ENCODE data around the gene PDE4D. TPM values are rescaled to one million over a fixed set of nuclear protein-coding genes. Genes with fewer than 3 reads are reported as not detected.

PDE4D gene
- total RNA-seq, 1 donor from 2014 or later, result 44.8 TPM

- no peaks in the 10 kb centered on the region for H3K27me3 ChIP-seq
- no peaks in the 10 kb centered on the region for H3K4me1 ChIP-seq
- no peak overlapping the region for H3K4me3 ChIP-seq
- DNase-seq (ENCODE audit: low spot score in 2 of 2), result no peak
- intact Hi-C loops (cut with DNase I), result no loop called here
- H3K36me3 ChIP-seq, result no peaks in the 10 kb centered on the region
- TF ChIP-seq, protein P1, sequence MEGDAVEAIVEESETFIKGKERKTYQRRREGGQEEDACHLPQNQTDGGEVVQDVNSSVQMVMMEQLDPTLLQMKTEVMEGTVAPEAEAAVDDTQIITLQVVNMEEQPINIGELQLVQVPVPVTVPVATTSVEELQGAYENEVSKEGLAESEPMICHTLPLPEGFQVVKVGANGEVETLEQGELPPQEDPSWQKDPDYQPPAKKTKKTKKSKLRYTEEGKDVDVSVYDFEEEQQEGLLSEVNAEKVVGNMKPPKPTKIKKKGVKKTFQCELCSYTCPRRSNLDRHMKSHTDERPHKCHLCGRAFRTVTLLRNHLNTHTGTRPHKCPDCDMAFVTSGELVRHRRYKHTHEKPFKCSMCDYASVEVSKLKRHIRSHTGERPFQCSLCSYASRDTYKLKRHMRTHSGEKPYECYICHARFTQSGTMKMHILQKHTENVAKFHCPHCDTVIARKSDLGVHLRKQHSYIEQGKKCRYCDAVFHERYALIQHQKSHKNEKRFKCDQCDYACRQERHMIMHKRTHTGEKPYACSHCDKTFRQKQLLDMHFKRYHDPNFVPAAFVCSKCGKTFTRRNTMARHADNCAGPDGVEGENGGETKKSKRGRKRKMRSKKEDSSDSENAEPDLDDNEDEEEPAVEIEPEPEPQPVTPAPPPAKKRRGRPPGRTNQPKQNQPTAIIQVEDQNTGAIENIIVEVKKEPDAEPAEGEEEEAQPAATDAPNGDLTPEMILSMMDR (IDR thresholded peaks at IDR 0.05), result no peak
- no peaks in the 10 kb centered on the region for H3K9me3 ChIP-seq
- H3K27ac ChIP-seq, result no peak overlapping the region
Measured at GRCh38 chr5:58985759-58986158, 907.8 kb downstream of the PDE4D start.

DNA sequence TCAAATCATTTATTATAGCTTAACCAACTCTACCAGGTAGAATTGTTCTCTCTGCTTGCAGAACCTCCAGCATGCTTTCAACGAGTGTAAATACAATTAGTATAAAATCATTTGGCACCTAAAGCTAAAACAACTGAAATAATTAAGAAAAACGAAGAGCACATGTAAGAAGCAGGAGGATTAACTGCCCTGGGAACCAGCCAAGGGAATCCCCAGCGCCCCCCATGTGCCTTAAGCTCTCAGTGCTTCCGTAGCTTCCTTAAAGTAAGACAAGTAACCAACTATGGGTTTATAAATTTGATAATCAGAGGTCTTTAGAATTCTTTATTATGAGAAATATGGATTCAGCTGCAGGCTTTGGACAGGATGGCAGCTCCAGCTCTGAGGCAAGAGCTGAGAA lies 908.2 kb downstream of the PDE4D start:
- H3K4me1 ChIP-seq, result no peaks in the 10 kb centered on the region
- TF ChIP-seq, protein P1 (IDR thresholded peaks at IDR 0.05), result no peak
- DNase-seq (ENCODE audit: low spot score in 2 of 2), result no peak
- H3K9me3 ChIP-seq, result no peaks in the 10 kb centered on the region
- intact Hi-C loops (cut with DNase I), result no loop called here
- no peak overlapping the region for H3K4me3 ChIP-seq
- H3K27me3 ChIP-seq, result no peaks in the 10 kb centered on the region
- no peaks in the 10 kb centered on the region for H3K36me3 ChIP-seq
- no peak overlapping the region for H3K27ac ChIP-seq

GRCh38 chr5:58983526-58984452 lies 909.7 kb downstream of the PDE4D start:
- Histone ChIP-seq H3K36me3 (no peaks in the 10 kb centered on the region), H3K27ac (no peak overlapping the region), H3K4me1 (no peaks in the 10 kb centered on the region), H3K4me3 (no peak overlapping the region), H3K9me3 (no peaks in the 10 kb centered on the region), H3K27me3 (no peaks in the 10 kb centered on the region)
- intact Hi-C loops (cut with DNase I), result no loop called here
- TF ChIP-seq, protein P1 (IDR thresholded peaks at IDR 0.05), result no peak
- no peak for DNase-seq (ENCODE audit: low spot score in 2 of 2)

DNA sequence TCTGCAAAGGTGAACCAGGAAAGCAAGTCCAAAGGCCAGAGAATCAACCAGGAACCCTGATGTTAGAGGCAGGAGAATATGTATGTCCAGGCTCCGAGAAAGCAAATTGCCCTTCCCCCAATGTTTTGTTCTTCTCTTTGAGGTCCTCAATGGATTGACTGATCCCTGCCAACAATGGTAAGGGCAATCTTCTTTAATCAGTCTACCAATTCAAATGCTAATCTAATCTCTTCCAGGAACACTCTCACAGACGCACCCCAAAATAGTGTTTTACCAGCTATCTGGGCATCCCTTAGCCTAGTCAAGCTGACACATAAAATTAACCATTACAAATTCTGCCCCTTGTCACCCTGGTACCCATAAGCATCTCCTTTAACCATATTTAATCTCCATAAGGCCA lies 912.6 kb downstream of the PDE4D start:
- intact Hi-C loops (cut with DNase I), result no loop called here

DNA sequence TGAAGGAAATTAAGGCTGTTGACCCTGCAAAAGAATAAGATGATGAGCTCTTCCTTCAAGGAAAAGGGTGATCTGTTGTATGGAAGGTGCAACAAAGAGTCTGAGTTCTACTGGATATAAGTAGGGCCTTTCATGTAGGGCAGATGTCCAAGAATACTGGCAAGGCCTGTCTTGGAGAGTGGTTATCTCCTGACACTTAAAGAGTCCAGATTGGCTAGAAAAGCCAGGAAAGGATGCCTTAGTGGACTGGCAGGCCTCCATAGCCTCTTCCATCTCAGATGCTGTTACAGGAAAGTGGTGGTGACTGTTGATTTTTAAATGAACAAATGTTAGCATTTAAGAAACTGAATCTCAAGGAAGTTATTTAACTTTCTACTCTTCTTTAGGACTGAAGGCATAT lies 914.4 kb downstream of the PDE4D start:
- Histone ChIP-seq H3K4me1 (no peaks in the 10 kb centered on the region), H3K27me3 (no peaks in the 10 kb centered on the region), H3K9me3 (no peaks in the 10 kb centered on the region), H3K27ac (no peak overlapping the region), H3K4me3 (no peak overlapping the region), H3K36me3 (peaks cover 5 to 11% of the 10 kb centered on the region in 2 donors)
- DNase-seq (ENCODE audit: low spot score in 2 of 2), result no peak
- TF ChIP-seq, protein P1 (IDR thresholded peaks at IDR 0.05), result no peak
- intact Hi-C loops (cut with DNase I), result no loop called here

More for the DNA sequence above, 912.6 kb downstream of the PDE4D start:
- Histone ChIP-seq H3K9me3 (no peaks in the 10 kb centered on the region), H3K4me1 (no peaks in the 10 kb centered on the region), H3K27ac (no peak overlapping the region), H3K4me3 (no peak overlapping the region), H3K36me3 (no peaks in the 10 kb centered on the region), H3K27me3 (no peaks in the 10 kb centered on the region)
- no peak for DNase-seq (ENCODE audit: low spot score in 2 of 2)
- TF ChIP-seq, protein P1 (IDR thresholded peaks at IDR 0.05), result no peak
